RWPE1 (cell line): Measurements from ENCODE around the gene CHL1.

Experiments
- CTCF ChIA-PET: fragments of 350-600 bp; sonication (Branson Sonifier 250); formaldehyde crosslinking; extraction: SDS; loops from one replicate; lab custom pipeline; 2021; lab: Yijun Ruan, JAX
- POLR2A ChIA-PET: fragments of 400-600 bp; formaldehyde crosslinking; extraction: SDS; loops from one replicate; lab custom pipeline; 2020; ENCODE audit warnings: antibody characterized with exemption; ENCODE audit not compliant: low non-redundant PET; lab: Yijun Ruan, JAX
- DNase-seq: peaks from one replicate; pipeline ENCODE4 v3.0.0; 2012; ENCODE audit warnings: low spot score
- H3K27ac ChIP-seq: fragments of 450-650 bp; 2 replicates; pipeline ENCODE4 v1.5.1; 2017
- TF ChIP-seq, protein P1 (sequence below): fragments of 450-650 bp; conservative IDR thresholded peaks from 2 replicates; pipeline ENCODE4 v1.5.1; 2017; ENCODE audit warnings: low read depth, mild to moderate bottlenecking

Gene CHL1

DNA sequence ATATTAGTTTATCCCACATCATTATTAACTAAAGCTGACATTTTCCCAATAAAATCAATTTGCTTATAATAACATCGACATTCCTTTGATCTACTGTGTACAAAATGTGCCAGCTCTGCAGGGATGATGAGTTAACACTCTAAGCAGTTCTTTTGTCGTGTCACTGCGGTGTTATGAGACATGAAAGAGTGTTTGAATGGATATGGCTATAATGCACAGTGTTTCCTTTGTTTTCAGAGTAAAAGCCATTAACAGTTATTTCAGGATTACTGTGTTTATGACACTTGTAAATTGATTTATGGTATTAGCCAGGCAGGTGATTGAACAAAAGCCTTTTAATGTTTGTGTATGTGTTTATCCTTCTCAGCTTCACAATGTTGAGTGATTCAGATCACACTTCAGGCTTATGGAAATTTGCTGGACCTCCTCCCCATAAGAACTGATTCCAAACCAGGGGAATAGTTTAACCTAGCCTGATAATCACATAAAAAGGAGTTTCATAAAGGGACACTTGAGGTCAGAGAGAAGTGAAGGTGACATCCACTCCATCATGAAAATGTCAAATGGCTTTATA lies 115.7 kb downstream of the CHL1 start:
- POLR2A ChIA-PET = no interaction called here
- no peak overlapping the region for H3K27ac ChIP-seq
- no peak for DNase-seq
- TF ChIP-seq, protein P1, sequence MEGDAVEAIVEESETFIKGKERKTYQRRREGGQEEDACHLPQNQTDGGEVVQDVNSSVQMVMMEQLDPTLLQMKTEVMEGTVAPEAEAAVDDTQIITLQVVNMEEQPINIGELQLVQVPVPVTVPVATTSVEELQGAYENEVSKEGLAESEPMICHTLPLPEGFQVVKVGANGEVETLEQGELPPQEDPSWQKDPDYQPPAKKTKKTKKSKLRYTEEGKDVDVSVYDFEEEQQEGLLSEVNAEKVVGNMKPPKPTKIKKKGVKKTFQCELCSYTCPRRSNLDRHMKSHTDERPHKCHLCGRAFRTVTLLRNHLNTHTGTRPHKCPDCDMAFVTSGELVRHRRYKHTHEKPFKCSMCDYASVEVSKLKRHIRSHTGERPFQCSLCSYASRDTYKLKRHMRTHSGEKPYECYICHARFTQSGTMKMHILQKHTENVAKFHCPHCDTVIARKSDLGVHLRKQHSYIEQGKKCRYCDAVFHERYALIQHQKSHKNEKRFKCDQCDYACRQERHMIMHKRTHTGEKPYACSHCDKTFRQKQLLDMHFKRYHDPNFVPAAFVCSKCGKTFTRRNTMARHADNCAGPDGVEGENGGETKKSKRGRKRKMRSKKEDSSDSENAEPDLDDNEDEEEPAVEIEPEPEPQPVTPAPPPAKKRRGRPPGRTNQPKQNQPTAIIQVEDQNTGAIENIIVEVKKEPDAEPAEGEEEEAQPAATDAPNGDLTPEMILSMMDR = no peak
- CTCF ChIA-PET = no interaction called here

DNA sequence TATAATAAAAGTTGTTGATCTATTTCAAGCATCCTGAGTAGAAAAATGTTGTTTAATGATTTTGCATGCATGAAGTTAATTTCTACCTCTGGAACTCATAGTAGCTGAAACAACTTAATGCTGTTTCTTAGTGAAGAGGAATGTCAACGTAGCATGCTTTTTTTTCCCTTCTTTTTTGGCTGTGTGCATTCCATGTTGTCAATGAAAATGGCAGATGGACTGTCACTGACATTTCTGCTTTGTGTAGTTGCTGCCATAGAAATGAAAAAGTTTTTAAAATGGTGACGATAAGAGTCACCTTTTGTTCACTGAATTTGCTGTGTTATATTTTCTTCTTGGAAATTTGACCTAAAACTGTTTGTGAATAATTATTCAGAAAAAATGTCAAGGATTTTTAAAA lies 116.3 kb downstream of the CHL1 start:
- CTCF ChIA-PET = no interaction called here
- TF ChIP-seq, protein P1 = no peak
- no peak overlapping the region for H3K27ac ChIP-seq
- no peak for DNase-seq
- POLR2A ChIA-PET = no interaction called here

DNA sequence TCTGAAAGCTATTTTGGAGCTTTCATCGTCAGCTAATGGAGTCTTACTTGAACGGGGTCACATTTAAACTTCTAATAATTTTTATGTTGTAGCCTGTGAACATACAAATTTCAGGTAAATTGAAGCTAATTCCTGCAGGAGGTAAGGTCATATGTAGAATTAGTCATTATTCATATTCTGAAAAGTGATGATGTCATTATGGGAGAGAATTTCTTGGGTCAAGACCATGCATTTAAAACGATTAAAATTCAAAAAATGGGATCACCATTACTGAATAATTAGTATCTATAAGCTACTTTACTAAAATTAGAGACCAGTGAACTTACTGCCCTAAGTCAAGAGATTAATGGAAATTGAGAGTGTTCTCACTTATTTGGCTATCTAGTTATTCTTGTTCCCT lies 120.4 kb downstream of the CHL1 start:
- CTCF ChIA-PET = no interaction called here
- POLR2A ChIA-PET = no interaction called here

DNA sequence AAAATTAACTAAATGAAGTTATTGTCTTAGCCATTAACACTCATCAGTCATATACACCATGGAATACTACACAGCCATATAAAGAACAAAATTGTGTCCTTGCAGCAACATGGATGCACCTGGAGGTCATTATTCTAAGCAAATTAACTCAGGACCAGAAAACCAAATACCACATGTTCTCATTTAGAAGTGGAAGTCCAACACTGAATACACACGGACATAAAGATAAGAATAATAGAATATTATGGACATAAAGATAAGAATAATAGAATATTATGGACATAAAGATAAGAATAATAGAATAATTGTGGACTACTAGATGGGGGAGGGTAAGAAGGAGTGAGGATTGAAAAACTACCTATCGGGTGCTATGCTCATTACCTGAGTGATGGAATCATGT lies 122.3 kb downstream of the CHL1 start:
- CTCF ChIA-PET = no interaction called here
- H3K27ac ChIP-seq = no peak overlapping the region
- TF ChIP-seq, protein P1 = no peak
- no peak for DNase-seq
- POLR2A ChIA-PET = no interaction called here

More for the DNA sequence above, 120.4 kb downstream of the CHL1 start:
- TF ChIP-seq, protein P1 = no peak
- no peak for DNase-seq
- H3K27ac ChIP-seq = no peak overlapping the region

DNA sequence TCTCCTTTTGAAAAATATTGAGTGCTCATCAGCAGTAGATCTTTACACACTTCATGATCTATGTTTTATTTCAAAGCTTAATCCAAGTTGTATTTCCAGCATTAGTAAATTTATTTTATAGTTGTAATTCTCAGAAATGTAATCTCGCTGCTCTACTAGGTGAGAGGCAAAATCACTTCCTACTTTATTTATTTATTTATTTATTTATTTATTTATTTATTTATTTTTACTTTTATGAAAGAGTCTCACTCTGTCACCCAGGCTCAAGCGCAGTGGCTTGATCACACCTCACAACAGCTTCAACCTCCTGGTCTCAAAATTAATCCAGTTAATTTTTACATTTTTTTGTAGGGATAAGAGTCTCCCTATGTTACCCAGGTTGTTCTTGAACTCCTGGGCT lies 127.9 kb downstream of the CHL1 start:
- TF ChIP-seq, protein P1 = no peak
- DNase-seq = no peak
- no peak overlapping the region for H3K27ac ChIP-seq
- POLR2A ChIA-PET = no interaction called here
- CTCF ChIA-PET = no interaction called here

DNA sequence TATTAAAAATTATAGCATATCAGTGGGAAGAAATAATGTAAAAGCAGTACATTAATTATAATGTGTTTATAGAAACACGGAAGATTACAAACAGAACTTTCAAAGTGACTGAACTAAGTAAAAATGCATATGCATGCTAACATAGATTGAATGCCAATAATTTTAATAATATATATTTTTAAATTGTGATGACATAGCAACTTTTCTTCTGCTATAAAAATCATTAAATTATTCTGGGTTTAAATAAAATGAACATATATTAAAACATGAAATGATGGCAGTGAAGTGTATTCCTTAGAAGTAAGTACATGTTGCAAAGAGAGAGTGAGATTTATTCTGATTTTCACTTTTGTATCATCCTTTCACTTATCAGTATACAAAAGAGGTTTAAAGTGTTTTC lies 128.9 kb downstream of the CHL1 start:
- TF ChIP-seq, protein P1 = no peak
- CTCF ChIA-PET = no interaction called here
- no peak for DNase-seq
- POLR2A ChIA-PET = no interaction called here
- H3K27ac ChIP-seq = no peak overlapping the region
